BJ (cell line): Measurements from ENCODE around the gene AADACL3. TPM values are rescaled to one million over a fixed set of nuclear protein-coding genes. Genes with fewer than 3 reads are reported as not detected.
"Not testable (repeated sequence)": the region's sequence is repeated elsewhere in the genome, so short reads cannot be mapped to it uniquely, and the experiment has no call there.

ENCODE experiments used
- CTCF ChIA-PET: fragments of 350-600 bp; formaldehyde crosslinking; extraction: SDS; loops from one replicate; lab custom pipeline; 2021; ENCODE audit warnings: antibody characterized with exemption, inconsistent platforms; lab: Yijun Ruan, JAX
- POLR2A ChIA-PET: fragments of 300-600 bp; sonication (Branson Sonifier 250); formaldehyde crosslinking; extraction: SDS; loops from one replicate; lab custom pipeline; 2021; ENCODE audit warnings: antibody characterized with exemption; lab: Charles Lee
- DNase-seq: peaks from one replicate; pipeline ENCODE4 v3.0.0-alpha.2; 2011; ENCODE audit warnings: low read depth
- H3K27me3 ChIP-seq: 2 replicates; pipeline ENCODE4 v1.6.0; 2011; ENCODE audit warnings: low read length; ENCODE audit not compliant: control insufficient read depth, insufficient read depth
- H3K36me3 ChIP-seq: 2 replicates; pipeline ENCODE4 v1.5.1; 2011; ENCODE audit warnings: low read length; ENCODE audit not compliant: control insufficient read depth, insufficient read depth
- H3K4me3 ChIP-seq: 2 replicates; pipeline ENCODE4 v1.5.1; 2011; ENCODE audit warnings: low read depth, mild to moderate bottlenecking, control low read depth, low read length
- polyA plus RNA-seq: library from polyadenylated mRNA; depleted of rRNA; stranded (reverse); fragments of >200 nt; gene quantifications from 2 replicates; pipeline ENCODE4 v1.2.3, GENCODE V29; 2011
- TF ChIP-seq, protein P1 (sequence below): IDR thresholded peaks from 2 replicates; pipeline ENCODE4 v1.5.1; 2011; ENCODE audit warnings: low read depth, mild to moderate bottlenecking, control low read depth, inconsistent platforms, low read length, moderate library complexity; ENCODE audit not compliant: insufficient read depth

AADACL3 gene
- polyA plus RNA-seq, 1 experiment = not detected

DNA sequence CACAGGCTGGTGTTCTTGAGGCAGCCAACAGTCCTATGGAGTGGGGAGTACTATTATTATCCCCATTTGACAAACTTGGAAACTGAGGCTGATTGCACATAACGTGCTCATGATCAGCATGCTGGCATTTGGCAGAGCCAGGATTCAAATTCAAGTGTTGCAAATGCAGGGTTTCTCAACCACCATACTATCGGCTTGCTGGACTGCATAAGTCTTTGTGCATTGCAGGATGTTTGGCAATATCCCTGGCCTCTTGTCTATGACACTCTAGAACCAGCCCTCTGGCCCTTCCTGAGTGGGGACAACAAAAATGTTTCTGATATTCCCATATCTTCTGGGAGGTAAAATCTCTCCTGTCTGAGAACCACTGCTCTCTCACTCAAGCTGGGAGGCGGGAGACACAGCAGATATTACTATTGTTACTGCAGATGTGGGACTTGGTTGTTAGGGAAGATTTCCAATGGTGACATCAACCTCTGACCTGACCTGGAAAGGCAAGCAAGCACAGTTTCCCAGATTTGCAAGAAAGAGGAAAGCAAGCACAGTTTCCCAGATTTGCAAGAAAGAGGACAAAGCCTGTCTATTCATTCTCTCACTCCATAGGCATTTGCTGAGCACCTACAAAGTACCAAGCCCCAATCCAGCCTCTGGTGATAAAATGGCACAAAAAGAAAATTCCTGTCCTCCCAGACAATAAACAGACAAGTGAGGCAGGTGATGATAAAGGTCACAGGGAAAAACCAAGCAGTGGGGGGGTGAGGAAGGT lies 1.0 kb upstream of the AADACL3 start:
- Histone ChIP-seq H3K36me3 (no peaks in the 10 kb centered on the region), H3K27me3 (no peaks in the 10 kb centered on the region), H3K4me3 (no peak overlapping the region)
- TF ChIP-seq, protein P1, sequence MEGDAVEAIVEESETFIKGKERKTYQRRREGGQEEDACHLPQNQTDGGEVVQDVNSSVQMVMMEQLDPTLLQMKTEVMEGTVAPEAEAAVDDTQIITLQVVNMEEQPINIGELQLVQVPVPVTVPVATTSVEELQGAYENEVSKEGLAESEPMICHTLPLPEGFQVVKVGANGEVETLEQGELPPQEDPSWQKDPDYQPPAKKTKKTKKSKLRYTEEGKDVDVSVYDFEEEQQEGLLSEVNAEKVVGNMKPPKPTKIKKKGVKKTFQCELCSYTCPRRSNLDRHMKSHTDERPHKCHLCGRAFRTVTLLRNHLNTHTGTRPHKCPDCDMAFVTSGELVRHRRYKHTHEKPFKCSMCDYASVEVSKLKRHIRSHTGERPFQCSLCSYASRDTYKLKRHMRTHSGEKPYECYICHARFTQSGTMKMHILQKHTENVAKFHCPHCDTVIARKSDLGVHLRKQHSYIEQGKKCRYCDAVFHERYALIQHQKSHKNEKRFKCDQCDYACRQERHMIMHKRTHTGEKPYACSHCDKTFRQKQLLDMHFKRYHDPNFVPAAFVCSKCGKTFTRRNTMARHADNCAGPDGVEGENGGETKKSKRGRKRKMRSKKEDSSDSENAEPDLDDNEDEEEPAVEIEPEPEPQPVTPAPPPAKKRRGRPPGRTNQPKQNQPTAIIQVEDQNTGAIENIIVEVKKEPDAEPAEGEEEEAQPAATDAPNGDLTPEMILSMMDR = no peak
- DNase-seq = no peak
- CTCF ChIA-PET = no interaction called here
- POLR2A ChIA-PET = no interaction called here

DNA sequence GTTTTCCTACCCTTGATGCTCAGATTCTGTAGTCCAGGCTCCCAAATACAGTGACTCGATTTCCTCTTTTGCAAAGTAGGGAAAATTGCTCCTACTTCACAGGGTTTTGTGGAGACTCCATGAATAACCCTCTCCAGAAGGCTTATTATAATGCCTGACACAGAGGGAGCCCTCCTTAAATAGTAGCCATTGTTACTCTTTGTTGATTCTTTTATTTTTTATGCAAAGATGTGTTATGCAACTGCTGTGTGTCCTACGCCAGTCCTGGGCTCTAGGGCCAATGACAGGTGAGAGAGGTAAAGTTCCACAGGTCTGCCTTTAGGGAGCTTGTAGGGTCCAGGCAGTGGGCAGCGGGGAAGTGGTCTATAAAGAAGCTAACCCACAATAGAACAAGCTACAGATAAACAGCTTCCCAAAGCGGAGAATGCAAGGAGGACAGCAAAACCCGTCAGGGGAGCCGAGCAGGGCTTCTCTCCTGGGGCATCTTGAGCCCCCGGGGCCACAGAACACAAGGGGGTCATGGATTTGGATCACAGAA lies 1.5 kb downstream of the AADACL3 start:
- DNase-seq = no peak
- CTCF ChIA-PET = interaction anchor here (0.9 to 1.2 kb wide), 3 partner anchors 8 to 24 kb away, joined by 3 read pairs; no protein-coding TSS in a partner anchor
- TF ChIP-seq, protein P1 = no peak
- Histone ChIP-seq H3K36me3 (no peaks in the 10 kb centered on the region), H3K4me3 (no peak overlapping the region), H3K27me3 (no peaks in the 10 kb centered on the region)
- POLR2A ChIA-PET = no interaction called here

DNA sequence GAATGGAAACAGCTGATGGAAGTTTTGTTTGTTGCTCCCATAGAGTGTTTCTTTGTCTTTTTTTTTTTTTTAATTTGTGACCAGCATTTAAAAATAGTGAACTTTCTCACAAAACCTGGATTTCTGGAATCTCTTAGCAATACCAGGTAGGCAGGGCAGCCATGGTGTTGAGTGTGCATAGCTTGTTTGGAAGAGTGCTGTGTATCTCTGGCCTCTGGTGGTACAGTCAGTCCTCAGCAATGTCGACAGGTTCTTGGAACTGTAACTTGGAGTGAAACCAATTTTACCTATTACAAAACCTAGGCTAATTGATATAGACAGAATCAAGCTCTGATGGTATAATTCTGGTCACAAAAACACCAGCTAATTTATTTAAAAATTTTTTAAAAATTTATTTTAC lies 6.7 kb downstream of the AADACL3 start:
- Histone ChIP-seq H3K27me3 (0 out of 2 replicates have a peak, but pooled peaks cover 1% of the 10 kb centered on the region), H3K36me3 (no peaks in the 10 kb centered on the region), H3K4me3 (no peak overlapping the region)
- POLR2A ChIA-PET = no interaction called here
- TF ChIP-seq, protein P1 = no peak
- CTCF ChIA-PET = no interaction called here
- no peak for DNase-seq

DNA sequence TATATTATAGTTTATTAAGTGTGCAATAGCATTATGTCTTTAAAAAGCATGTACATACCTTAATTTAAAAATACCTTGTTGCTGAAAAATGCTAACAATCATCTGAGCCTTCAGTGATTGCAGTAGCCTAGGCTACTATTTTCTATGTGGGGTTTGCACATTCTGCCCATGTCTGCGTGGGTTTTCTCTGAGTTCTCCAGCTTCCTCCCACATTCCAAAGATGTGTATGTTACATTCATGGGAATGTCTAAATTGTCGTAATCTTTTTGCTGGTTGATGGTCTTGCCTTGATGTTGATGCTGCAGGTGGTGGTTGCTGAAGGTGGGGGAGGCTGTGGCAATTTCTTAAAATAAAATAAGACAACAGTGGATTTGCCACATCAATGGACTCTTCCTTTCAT lies 12.5 kb downstream of the AADACL3 start:
- TF ChIP-seq, protein P1 = no peak
- Histone ChIP-seq H3K4me3 (no peak overlapping the region), H3K27me3 (0 out of 2 replicates have a peak, but pooled peaks cover 1% of the 10 kb centered on the region), H3K36me3 (no peaks in the 10 kb centered on the region)
- CTCF ChIA-PET = no interaction called here
- POLR2A ChIA-PET = no interaction called here
- DNase-seq = no peak

DNA sequence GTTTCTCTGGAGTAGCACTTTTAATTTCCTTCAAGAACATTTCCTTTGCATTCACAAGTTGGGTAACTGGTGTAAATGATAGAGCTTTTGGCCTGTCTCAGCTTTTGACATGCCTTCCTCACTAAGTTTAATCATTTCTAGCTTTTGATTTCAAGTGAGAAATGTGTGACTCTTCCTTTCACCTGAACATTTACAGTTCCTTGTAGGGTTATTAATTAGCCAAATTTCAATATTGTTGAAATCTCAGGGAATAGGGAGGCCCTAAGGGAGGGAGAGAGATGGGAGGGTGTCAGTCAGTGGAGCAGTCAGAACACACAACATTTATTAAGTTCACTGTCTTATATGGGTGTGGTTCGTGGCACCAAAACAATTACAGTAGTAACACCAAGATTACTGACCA lies 14.2 kb downstream of the AADACL3 start:
- TF ChIP-seq, protein P1 = no peak
- Histone ChIP-seq H3K4me3 (no peak overlapping the region), H3K36me3 (no peaks in the 10 kb centered on the region), H3K27me3 (0 out of 2 replicates have a peak, but pooled peaks cover 1% of the 10 kb centered on the region)
- ChIA-PET POLR2A (no interaction called here), CTCF (interaction anchor here (0.7 kb wide), 1 partner anchor 331 kb away, joined by 3 read pairs; no protein-coding TSS in a partner anchor)
- DNase-seq = no peak

DNA sequence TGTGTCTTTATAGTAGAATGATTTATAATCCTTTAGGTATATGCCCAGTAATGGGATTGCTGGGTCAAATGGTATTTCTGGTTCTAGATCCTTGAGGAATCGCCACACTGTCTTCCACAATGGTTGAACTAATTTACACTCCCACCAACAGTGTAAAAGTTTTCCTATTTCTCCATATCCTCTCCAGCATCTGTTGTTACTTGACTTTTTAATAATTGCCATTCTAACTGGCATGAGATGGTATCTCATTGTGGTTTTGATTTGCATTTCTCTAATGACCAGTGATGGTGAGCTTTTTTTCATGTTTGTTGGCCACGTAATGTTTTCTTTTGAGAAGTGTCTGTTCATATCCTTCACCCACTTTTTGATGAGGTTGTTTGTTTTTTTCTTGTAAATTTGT lies 15.2 kb downstream of the AADACL3 start:
- POLR2A ChIA-PET = not testable (repeated sequence)

More for the DNA sequence above, 15.2 kb downstream of the AADACL3 start:
- CTCF ChIA-PET, H3K4me3 ChIP-seq, H3K36me3 ChIP-seq, H3K27me3 ChIP-seq, DNase-seq: not testable (repeated sequence)
